Coronary artery (tissue), 2 donors: ENCODE measurements around the gene TAF11.
A peak's percentile ranks its signal among the peaks of the same experiment; 100 is the strongest.
"Not testable (repeated sequence)": the region's sequence is repeated elsewhere in the genome, so short reads cannot be mapped to it uniquely, and the experiment has no call there.

Source experiments
- DNase-seq: peaks from one replicate; pipeline ENCODE4 v3.0.0-alpha.2; 2017; ENCODE audit warnings: low spot score
- H3K27ac ChIP-seq, 2 donors: fragments of 200-600 bp; sonication (generic); one replicate each; pipeline ENCODE4 v1.5.1; 2016 to 2019
- H3K4me3 ChIP-seq: fragments of 200-600 bp; sonication (generic); 2 replicates; pipeline ENCODE4 v1.5.1; 2016; ENCODE audit warnings: mild to moderate bottlenecking, moderate library complexity
- TF ChIP-seq, protein P1 (sequence below): fragments of 200-600 bp; sonication (generic); IDR thresholded peaks from one replicate; pipeline ENCODE4 v1.5.1; 2019; ENCODE audit warnings: antibody characterized with exemption

The TAF11 gene

GRCh38 chr6:34887753-34888513 is at the start of gene TAF11:
TAF11 (minus strand) TSS chr6:34888042; CDS start chr6:34887957, 85 bp downstream.
- H3K4me3 ChIP-seq, result peak within 1 kb of the TSS; percentile 86
- TF ChIP-seq, protein P1, sequence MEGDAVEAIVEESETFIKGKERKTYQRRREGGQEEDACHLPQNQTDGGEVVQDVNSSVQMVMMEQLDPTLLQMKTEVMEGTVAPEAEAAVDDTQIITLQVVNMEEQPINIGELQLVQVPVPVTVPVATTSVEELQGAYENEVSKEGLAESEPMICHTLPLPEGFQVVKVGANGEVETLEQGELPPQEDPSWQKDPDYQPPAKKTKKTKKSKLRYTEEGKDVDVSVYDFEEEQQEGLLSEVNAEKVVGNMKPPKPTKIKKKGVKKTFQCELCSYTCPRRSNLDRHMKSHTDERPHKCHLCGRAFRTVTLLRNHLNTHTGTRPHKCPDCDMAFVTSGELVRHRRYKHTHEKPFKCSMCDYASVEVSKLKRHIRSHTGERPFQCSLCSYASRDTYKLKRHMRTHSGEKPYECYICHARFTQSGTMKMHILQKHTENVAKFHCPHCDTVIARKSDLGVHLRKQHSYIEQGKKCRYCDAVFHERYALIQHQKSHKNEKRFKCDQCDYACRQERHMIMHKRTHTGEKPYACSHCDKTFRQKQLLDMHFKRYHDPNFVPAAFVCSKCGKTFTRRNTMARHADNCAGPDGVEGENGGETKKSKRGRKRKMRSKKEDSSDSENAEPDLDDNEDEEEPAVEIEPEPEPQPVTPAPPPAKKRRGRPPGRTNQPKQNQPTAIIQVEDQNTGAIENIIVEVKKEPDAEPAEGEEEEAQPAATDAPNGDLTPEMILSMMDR, result no peak
- DNase-seq, result peak; percentile 95
- H3K27ac ChIP-seq, result peak within 1 kb of the TSS; percentile 61 to 80

DNA sequence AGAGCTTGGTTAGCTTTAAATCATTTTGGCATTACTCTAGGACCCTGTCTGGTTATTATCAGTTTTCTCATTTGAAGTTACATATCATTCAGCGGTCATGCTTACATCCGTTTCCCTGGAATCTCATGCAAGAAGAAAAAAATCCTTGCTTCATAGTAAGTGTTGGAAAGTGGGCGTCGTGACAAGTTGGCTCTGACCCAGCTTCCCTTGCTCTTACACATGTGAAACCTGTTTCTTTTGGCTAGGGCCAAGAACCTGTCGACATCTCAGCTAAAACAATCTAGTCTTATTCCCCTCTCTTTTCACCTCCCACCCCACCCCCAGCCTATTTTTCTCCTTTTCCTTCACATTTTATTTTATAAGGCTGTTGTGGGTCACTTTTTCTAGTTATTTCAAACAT is 46.7 kb upstream of the TAF11 start:
- H3K4me3 ChIP-seq, result no peak overlapping the region
- H3K27ac ChIP-seq, result no peak overlapping the region
- DNase-seq, result peak; percentile 81
- TF ChIP-seq, protein P1, result no peak

DNA sequence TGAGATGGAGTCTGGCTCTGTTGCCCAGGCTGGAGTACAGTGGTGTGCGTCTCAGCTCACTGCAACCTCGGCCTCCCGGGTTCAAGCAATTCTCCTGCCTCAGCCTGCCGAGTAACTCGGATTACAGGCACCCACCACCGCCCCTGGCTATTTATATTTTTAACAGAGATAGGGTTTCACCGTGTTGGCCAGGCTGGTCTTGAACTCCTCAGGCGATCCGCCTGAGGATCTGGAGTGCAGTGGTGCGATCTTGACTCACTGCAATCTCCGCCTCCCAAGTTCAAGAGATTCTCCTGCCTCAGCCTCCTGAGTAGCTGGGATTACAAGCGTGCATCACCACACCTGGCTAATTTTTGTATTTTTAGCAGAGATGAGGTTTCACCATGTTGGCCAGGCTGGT is 44.4 kb upstream of the TAF11 start:
- not testable (repeated sequence) for H3K4me3 ChIP-seq, H3K27ac ChIP-seq, DNase-seq

DNA sequence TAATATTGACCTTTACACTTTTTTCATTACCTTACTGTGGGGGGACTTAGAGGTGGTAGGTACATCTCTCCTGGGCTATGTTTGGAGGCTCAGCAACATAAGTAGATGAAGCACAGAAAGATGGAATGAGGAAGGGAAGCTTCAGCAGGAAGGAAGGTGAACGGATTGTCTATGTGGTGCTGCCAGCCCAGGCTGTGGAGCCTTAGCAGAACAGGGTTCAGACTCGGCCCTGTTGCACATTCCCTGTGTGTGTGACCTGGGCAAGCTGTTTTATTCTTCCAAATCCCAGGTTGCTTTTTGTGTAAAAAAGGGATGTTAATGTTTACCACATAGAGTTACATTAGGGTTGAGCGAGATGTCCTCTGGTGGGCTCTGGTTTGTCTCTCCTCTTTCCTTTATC is 42.4 kb upstream of the TAF11 start:
- DNase-seq, result no peak
- no peak overlapping the region for H3K27ac ChIP-seq
- no peak overlapping the region for H3K4me3 ChIP-seq
- TF ChIP-seq, protein P1, result no peak

DNA sequence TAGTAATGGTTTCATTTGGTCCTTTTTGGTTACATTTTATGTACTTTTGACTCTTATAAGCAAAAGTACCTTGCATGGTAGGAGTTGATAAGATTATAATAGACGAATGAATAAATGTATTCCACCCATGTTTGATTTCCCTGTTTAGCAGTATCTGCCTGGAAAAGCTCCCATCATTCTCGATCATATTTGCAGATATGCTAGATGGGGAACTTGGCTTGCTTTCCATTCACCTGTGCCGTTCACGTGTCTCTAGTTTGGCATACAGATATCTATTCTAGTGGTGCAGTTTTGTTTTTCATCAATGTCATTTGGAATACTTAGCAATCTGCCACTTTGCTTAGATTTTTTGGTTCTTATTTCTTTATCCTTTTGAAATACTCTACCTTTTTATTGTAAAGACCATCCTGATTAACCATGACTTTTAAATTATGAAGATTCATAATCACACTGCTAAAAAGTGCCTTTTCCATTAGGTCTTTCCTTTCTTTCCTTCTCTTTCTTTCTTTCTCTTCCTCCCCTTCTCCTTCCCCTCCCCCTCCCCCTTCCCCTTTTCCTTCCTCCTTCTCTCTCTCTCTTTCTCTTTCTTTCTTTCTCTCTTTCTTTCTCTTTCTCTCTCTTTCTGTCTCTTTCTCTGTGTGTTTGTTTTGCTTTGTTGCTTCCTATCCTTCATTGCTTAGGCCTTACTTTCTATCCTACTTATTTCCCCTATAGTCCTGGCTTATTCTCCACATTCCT is 41.6 kb upstream of the TAF11 start:
- no peak for DNase-seq
- TF ChIP-seq, protein P1, result no peak
- H3K27ac ChIP-seq, result no peak overlapping the region

DNA sequence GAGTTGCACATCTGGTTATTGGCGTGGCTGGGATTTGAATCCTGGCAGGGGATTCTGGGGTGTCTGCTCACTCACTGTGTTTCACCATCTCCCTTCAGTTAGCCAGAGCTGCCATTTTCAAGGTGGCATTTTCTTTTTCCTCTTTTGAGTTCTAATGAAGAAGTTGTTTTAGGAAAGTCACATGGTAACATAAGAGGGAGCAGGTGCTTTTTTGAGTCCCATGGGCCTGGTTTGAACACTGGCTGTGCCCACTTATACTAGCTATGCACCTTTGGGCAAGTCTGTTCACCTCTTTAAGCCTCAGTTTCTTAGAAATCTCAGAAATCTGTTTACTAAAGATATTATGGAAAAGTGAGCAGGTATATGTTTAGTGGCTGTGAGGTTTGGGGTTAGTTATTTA is 40.9 kb upstream of the TAF11 start:
- H3K4me3 ChIP-seq, result no peak overlapping the region
- DNase-seq, result no peak
- H3K27ac ChIP-seq, result no peak overlapping the region
- TF ChIP-seq, protein P1, result no peak

More for the DNA sequence above, 41.6 kb upstream of the TAF11 start:
- no peak overlapping the region for H3K4me3 ChIP-seq

- no peak for DNase-seq
- H3K27ac ChIP-seq, result no peak overlapping the region
- TF ChIP-seq, protein P1, result no peak
- no peak overlapping the region for H3K4me3 ChIP-seq
Observed at GRCh38 chr6:34928220-34928619, 40.4 kb upstream of the TAF11 start.
